ENCODE results near the gene ATP10B. TPM values are rescaled to one million over a fixed set of nuclear protein-coding genes. Genes with fewer than 3 reads are reported as not detected.

The ATP10B gene
- total RNA-seq, 4 donors from 2014 or later = 9.0 to 45.9 (median 13.9) TPM

- no peak for DNase-seq (ENCODE audit: low spot score in 2 of 2)
- 93 to 98% methylated on average over 2 of the region's 2 CpGs for WGBS, 2 donors
- Histone ChIP-seq H3K4me3 (no peak overlapping the region), H3K9me3 (no peaks in the 10 kb centered on the region), H3K27me3 (no peaks in the 10 kb centered on the region), H3K27ac (no peak overlapping the region), H3K36me3 (no peaks in the 10 kb centered on the region), H3K4me1 (no peaks in the 10 kb centered on the region)
- TF ChIP-seq CTCF (IDR thresholded peaks at IDR 0.05) (no peak), EP300 (IDR thresholded peaks at IDR 0.05) (no peak), POLR2A (IDR thresholded peaks at IDR 0.05) (no peak)
Observed at GRCh38 chr5:160547061-160547460, 304.9 kb downstream of the ATP10B start.

GRCh38 chr5:160545832-160546231 lies 306.2 kb downstream of the ATP10B start:
- no peaks in the 10 kb centered on the region for H3K9me3 ChIP-seq
- 74 to 86% methylated on average over 1 of the region's 1 CpG for WGBS, 2 donors
- no peak overlapping the region for H3K4me3 ChIP-seq
- H3K36me3 ChIP-seq = no peaks in the 10 kb centered on the region
- no peaks in the 10 kb centered on the region for H3K27me3 ChIP-seq
- H3K27ac ChIP-seq = no peak overlapping the region
- no peaks in the 10 kb centered on the region for H3K4me1 ChIP-seq
- DNase-seq (ENCODE audit: low spot score in 2 of 2) = no peak
- TF ChIP-seq EP300 (IDR thresholded peaks at IDR 0.05) (no peak), POLR2A (IDR thresholded peaks at IDR 0.05) (no peak), CTCF (IDR thresholded peaks at IDR 0.05) (no peak)

GRCh38 chr5:160543395-160543794 lies 308.6 kb downstream of the ATP10B start:
- Histone ChIP-seq H3K27ac (no peak overlapping the region), H3K4me3 (no peak overlapping the region), H3K4me1 (no peaks in the 10 kb centered on the region), H3K27me3 (no peaks in the 10 kb centered on the region), H3K36me3 (no peaks in the 10 kb centered on the region), H3K9me3 (no peaks in the 10 kb centered on the region)
- TF ChIP-seq POLR2A (IDR thresholded peaks at IDR 0.05) = no peak
- TF ChIP-seq CTCF (IDR thresholded peaks at IDR 0.05) = no peak
- 67 to 90% methylated on average over 1 of the region's 1 CpG for WGBS, 2 donors
- no peak for DNase-seq (ENCODE audit: low spot score in 2 of 2)

- Histone ChIP-seq H3K4me1 (no peaks in the 10 kb centered on the region), H3K36me3 (no peaks in the 10 kb centered on the region), H3K9me3 (no peaks in the 10 kb centered on the region), H3K4me3 (no peak overlapping the region), H3K27me3 (no peaks in the 10 kb centered on the region), H3K27ac (no peak overlapping the region)
- DNase-seq (ENCODE audit: low spot score in 2 of 2) = no peak
- TF ChIP-seq CTCF (IDR thresholded peaks at IDR 0.05) = no peak
- 84 to 86% methylated on average over 2 of the region's 2 CpGs for WGBS, 2 donors
Observed at GRCh38 chr5:160542840-160543239, 309.2 kb downstream of the ATP10B start.

- Histone ChIP-seq H3K4me1 (no peaks in the 10 kb centered on the region), H3K36me3 (no peaks in the 10 kb centered on the region), H3K4me3 (no peak overlapping the region), H3K27ac (no peak overlapping the region), H3K27me3 (no peaks in the 10 kb centered on the region), H3K9me3 (no peaks in the 10 kb centered on the region)
- no peak for DNase-seq (ENCODE audit: low spot score in 2 of 2)
- no peak for TF ChIP-seq EP300 (IDR thresholded peaks at IDR 0.05)
- no peak for TF ChIP-seq CTCF (IDR thresholded peaks at IDR 0.05)
- TF ChIP-seq POLR2A (IDR thresholded peaks at IDR 0.05) = no peak
- 82 to 85% methylated on average over 4 of the region's 4 CpGs for WGBS, 2 donors
Observed at GRCh38 chr5:160542281-160542680, 309.7 kb downstream of the ATP10B start.

All from tibial nerve (tissue), 4 donors.